GM18505 (cell line): ENCODE measurements around the gene ARMH3.
A peak's percentile ranks its signal among the peaks of the same experiment; 100 is the strongest.
"Not testable (repeated sequence)": the region's sequence is repeated elsewhere in the genome, so short reads cannot be mapped to it uniquely, and the experiment has no call there.

Experiments used
- ATAC-seq: cut with Tn5 transposase; IDR thresholded peaks from one replicate; pipeline ENCODE4 v1.9.1; 2021; ENCODE audit not compliant: unreplicated experiment
- POLR2A ChIP-seq: IDR thresholded peaks from 4 replicates; pipeline ENCODE4 v1.6.1; 2011; ENCODE audit warnings: borderline replicate concordance; ENCODE audit not compliant: insufficient read depth, insufficient read length; ENCODE audit errors: extremely low read depth

The ARMH3 gene

DNA sequence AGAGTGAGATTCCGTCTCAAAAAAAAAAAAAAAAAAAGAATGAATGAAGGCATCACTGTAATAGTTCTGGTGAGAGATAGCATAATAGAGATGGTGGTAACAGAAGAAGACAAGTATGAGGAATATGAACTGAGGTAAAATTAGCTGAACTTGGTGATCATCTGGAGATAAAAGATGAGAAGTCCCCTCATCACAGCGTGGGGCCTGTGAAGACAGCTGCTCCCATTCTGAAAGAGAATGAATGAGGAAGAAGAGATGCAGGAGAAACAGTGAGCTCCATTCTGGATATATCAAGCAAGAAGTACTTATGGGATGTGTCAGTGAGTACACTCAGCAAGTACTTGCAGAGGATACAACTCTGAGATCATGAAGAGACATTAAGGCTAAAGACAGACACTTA is 28.7 kb downstream of the ARMH3 start:
- no peak for TF ChIP-seq POLR2A
- no peak for ATAC-seq

DNA sequence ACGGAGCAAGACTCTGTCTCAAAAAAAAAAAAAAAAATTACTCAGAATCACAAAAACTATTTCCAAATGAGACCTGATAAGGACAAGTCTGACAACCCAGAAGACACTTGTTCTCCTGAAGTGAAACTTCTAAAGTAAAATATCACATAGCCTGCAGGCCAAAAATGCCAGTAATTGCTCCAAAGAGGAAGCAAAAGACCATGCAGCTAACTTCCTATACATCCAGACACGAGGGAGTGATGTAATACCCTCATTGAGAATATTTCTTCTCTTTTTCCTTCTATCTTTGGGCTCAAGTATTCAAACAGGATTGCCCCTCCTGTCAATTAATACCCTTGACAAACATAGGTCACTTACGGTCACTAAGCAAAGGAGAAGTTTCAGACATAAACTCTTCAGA is 31.2 kb downstream of the ARMH3 start:
- TF ChIP-seq POLR2A = no peak
- ATAC-seq = no peak

DNA sequence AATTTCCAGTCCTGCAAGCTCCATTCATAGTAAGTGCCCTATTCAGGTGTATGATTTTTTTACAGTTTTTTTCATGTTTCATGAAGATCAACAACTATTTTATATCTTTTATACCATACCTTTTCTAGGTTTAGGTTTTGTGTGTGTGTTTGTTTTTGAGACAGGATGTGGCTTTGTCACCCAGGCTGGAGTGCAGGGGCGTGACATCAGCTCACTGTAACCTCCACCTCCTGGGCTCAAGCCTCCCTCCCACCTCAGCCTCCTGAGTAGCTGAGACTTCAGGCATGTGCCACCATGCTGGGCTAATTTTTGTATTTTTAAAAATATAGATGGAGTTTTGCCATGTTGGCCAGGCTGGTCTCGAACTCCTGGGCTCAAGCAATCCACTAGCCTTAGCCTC is 35.0 kb downstream of the ARMH3 start:
- no peak for TF ChIP-seq POLR2A
- no peak for ATAC-seq

DNA sequence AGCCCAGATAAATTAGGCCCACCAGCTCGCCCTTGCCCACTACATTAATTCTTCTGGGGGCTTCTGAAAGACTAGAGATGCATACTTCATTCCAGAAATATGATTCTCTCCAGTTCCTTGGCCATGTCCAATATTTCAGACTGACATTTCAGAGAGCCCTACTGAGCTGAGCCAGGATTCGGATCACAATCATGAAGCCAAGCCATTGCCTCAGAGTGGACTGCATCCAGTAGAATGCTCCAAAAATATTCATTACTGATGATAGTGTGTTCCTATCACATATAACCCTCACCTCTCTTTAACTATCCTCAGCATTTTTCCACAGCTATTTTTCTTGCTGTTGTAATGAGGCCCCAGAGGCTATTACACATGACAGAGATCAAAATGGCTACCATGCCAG is 38.7 kb downstream of the ARMH3 start:
- no peak for TF ChIP-seq POLR2A
- no peak for ATAC-seq

DNA sequence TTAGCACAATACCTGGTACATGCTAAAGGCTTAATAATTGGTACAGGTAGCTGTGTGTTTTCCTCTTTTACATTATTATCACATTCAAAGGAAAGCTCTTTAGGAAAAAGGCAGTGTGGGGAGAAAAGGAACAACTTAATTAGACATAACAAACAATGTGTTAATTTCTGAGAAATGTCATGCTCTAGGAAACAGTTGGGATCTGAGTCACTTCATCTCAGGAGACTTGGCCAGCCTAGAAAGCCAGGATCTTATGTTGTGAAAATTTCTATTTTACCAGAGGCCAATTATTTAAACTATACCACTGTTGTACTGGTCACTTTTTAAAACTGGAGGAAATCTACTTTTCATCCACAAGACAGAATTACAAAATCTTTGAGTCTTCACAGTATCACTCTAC is 39.6 kb downstream of the ARMH3 start:
- ATAC-seq = no peak
- no peak for TF ChIP-seq POLR2A

DNA sequence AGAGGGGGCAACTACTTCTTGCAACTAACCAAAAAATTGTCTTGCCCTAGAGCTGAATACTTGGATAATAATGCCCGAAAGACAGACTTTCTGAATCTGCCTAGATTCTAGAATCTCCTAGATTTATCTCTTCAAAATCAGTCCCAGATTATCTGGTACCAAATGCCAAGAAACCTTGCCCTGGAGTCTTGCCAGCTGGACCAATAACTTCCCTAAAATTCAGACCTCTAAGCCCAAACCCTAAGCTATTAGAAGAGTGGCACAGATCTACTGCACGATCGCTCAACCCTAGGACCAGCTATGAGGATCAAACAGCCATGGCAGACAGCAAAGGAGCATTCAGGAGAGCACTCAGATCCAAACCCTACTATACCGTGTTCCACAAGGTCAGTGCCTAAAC is 45.0 kb downstream of the ARMH3 start:
- no peak for TF ChIP-seq POLR2A
- ATAC-seq = no peak

DNA sequence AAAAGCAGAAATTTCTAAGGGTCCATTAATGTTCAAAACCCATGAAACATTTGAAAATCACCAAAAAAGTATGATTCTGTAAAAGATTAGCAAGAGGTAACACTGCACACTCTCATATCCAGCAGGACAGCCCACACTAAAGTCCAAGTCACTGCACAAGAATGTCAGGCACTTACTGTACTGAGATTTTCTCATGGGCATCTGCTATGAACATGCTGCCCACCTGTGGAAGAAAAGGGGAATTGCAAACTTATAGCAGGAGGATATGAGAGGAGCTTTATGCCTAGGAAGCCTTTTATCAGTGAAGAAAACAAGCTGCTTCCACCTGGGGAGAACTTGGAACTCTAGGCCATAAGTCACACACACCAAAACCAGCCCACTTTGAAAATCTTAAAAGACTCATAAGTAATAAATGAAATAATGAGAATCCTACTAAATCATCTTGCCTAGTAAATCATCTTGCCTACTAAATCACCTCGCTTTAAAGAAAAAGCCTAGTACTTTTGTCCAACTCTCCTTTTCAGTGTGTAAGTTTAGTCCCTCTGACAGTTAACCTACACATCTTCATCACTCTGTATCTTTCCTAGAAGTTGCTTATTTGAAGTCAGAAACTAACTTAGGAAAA is 46.1 kb downstream of the ARMH3 start:
- no peak for TF ChIP-seq POLR2A
- no peak for ATAC-seq

DNA sequence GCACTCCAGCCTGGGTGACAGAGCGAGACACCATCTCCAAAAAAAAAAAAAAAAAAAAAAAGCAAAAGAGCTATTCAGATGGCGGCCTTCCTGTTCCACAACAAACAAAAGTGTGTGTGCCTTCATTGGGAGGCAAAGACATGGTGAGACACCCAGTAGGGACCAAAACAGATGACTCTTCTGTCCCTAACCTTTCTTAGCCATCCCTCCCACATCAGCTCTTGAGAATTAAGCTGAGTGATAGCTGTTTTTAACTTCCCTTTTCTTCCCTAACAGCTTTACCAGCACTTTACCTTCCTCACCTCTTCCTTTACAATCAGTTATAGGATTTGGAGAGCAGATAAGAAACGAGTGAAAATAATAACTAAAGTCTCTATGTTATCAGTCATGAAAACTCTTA is 48.2 kb downstream of the ARMH3 start:
- no peak for TF ChIP-seq POLR2A
- no peak for ATAC-seq

DNA sequence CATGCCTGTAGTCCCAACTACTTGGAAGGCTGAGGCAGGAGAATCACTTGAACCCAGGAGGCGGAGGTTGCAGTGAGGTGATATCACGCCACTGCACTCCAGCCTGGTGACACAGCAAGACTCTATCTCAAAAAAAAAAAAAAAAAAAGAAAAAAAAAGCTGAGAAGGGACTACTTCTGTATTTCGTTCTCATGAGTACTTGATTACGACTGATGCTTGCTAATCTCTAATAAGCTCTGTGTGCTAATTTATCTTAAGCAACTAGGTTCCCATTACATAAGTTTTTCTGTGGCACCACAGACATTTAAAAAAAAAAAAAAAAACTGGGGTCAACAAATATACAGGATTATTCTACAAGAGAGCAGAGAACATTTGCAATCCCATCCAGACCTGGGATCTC is 48.9 kb downstream of the ARMH3 start:
- not testable (repeated sequence) for ATAC-seq

DNA sequence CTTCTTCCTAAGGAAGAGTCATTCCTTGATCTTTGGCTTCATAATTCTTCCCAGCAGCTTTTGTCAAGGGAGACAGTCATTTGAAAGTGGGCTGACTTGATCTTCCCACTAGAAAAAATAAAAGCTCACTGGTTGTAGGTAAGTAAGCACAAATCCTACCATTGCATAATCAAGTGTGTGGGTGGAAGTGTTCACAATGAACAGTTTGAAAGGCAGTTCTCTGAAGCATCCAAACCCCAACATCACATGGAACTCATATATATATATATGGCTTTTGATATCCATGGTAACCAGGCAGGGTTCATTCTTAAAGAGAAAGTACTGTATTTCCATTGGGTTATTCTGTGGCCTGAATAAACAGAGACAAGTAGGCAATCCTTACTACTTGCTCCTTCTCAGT is 51.6 kb downstream of the ARMH3 start:
- ATAC-seq = no peak
- TF ChIP-seq POLR2A = no peak

DNA sequence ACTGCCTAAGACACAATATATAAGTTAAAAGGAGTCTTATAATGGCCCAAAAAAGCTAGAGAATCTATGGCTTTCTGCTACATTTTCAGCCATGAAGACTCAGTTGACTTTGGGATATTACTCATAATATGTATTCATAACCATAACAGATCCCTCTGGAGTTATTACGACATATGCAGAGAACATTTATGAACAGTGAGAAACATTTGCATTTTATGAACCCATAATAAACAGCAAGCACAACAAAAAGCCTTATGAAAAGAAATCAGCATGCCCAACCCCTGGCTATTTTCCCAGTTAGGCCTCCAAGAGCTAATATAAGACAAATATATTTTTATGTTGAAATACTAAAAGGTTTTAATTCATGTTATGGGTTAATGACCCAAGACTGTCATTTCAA is 52.4 kb downstream of the ARMH3 start:
- no peak for ATAC-seq

DNA sequence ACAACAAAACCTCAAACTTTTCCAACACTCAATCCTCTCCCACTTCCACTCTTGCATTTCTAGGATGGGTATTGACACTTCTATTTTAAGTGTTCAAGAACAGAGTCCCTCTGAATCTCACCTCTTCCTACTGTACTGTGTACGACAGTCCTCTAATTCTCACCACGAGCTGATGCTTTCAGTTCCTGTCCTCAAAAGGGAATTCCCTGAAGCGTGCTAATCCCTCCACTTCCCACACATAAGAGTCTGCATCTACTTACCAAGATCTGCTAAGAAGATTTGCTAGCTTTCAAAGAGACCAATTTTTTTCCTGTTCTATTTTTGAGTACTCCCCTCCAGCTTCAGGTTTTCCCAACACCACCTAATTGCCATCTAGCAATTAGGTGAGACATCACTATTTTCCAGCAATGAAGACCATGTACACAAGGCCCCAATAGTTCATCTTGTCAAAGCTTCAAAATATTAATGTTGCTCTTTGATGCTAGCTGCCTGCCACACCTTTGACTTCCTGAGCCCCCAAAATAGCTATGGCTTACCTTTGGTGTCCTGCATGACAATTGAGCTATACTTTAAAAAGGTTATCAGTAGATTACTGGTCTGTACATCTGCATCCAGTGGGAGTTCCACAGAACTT is 54.4 kb downstream of the ARMH3 start:
- TF ChIP-seq POLR2A = no peak
- ATAC-seq = peak; percentile 54

More for the DNA sequence above, 52.4 kb downstream of the ARMH3 start:
- no peak for TF ChIP-seq POLR2A

DNA sequence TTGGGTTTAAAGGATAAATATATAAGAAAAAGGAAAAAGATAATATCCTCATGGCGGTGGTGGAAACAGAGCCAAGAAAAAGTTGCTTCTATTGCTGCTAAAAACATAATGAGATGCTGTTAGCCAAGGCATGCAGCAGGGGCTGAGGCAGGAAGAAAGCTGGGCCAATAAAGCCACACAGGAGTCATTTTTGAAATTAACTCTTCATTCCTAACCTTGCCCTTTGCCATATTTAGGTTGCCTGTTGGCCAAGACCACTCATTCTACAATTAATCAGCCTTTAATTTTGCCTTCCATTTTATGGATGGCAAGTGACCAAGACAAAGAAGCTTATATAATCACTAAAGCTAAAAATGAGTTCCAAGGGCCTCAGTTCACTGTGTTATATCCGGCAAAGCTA is 58.2 kb downstream of the ARMH3 start:
- ATAC-seq = no peak
- TF ChIP-seq POLR2A = no peak

DNA sequence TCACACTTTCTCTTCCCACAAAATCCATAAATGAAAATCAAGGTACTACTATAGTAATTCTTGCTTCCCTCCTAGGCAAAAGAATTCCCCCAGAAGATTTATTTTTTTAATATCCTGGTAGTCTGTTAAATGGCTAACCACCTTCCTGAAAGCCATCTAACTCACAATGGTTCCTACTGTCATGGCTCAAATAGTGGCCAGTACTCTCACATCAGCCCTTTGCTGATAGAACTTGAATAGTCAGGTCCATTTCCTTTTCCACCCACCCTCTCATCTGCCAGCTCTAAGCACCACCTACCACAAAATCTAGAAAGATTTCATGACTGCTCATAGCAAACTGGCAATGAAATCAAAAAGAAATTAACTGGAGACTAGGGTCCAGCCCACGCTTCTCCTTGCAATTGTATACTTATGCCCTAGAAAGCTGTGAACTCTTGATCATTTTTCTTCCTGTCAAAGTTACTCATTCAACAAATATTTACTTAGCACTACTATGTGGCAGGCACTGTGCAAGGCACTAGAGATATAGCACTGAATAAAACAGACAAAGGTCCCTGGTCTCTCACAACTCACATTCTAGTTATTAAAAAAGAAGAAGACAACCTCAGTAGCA is 60.4 kb downstream of the ARMH3 start:
- ATAC-seq = no peak
- no peak for TF ChIP-seq POLR2A
